Activated CD4-positive, CD25-positive, alpha-beta regulatory T cell (primary cell): ENCODE measurements around the gene PTPRM.

Experiments
- DNase-seq, 4 experiments: peaks; one replicate each; lab custom pipeline; 2025; lab: John Stamatoyannopoulos, UW

PTPRM gene

GRCh38 chr18:7629416-7629815, 62.3 kb downstream of the PTPRM start:
- DNase-seq: no peak

GRCh38 chr18:7630731-7631442, 63.8 kb downstream of the PTPRM start:
- no peak for DNase-seq

DNA sequence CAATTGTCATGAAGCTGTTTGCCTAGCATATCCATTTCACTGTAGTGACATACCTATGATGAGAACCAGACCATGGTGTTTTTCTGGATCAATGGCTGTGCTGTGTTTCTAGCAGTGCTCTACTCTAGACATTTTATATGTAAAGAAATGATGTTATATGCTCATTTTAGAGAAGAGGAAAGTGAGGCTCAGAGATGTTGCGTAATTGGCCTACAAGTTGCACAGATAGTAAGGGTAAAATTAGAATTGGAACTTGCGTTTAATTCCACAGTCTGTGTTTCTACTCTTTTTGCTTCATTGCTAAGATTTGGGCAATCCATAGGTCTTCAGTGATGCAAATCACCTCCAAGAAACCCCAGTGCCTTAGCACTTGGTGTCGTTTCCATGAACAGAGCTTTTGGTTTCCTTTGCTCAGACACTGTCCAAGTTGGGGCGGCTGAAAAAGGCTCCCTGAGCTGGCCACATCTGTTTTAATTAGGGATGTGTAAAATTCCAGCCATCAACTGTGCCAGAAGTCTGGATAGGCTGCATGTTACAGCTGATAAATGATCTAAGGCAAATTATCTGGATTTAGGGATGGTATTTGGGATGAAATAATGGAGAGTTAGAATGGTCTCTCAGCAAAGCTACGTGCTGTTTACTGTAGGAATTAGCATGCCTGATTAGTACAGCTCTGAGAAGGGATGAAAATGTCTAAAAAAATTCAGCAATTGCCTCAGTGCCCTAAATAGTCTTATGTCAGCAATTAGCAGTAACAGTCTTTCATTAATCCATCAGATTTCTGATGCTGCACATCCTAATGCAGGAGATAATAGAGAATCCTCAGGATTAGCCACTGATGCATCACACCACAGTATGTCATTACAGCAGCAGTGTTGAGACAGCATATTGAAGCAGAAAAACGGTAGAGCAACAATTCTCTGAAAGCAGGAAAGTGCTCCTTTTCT, 65.3 kb downstream of the PTPRM start:
- DNase-seq: no peak

GRCh38 chr18:7633171-7633570, 66.1 kb downstream of the PTPRM start:
- no peak for DNase-seq

DNA sequence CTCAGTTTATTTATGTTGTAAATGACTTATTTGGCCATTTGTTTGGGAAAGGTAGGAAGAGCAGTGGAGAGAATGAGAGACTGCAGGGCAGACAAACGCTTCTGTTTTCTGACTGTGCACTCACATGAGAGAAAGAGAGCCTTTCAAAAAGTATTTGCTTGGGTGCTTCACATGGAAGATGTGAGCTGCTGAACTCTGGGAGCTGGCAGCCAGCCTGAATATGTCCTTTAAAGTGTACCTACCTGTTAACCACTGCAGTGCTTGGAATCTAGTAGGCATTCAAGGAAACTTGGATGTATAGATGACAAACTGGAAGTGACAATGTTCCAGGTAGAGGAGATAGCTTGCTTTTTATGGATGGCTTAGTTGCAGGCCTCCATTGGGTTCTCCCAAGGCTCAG, 68.8 kb downstream of the PTPRM start:
- no peak for DNase-seq

GRCh38 chr18:7637269-7637668, 70.2 kb downstream of the PTPRM start:
- no peak for DNase-seq

DNA sequence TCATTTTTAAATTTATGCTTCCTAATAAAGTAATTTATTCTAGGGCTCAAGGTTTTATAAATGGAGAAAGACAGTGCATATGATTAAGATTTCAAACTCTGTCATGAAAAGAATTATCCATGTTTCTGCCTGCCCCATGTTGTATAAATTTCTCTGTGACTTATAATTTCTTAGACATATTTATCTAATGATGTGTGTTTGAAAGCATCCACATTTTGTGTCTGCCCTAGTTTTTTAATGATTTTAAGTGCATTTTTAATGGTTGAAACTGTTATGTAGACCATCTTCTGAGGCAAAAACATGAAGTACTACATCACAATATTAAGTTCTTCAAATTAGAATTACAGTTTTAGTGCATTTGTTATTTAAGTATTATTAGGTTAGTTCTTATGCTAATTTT, 71.2 kb downstream of the PTPRM start:
- no peak for DNase-seq

GRCh38 chr18:7641813-7642212, 74.7 kb downstream of the PTPRM start:
- DNase-seq: no peak

- no peak for DNase-seq
These were observed 75.3 kb downstream of the PTPRM start for GRCh38 chr18:7642331-7642890.

- no peak for DNase-seq
These were observed 78.6 kb downstream of the PTPRM start for GRCh38 chr18:7645756-7646155.

GRCh38 chr18:7646174-7646886, 79.2 kb downstream of the PTPRM start:
- no peak for DNase-seq

DNA sequence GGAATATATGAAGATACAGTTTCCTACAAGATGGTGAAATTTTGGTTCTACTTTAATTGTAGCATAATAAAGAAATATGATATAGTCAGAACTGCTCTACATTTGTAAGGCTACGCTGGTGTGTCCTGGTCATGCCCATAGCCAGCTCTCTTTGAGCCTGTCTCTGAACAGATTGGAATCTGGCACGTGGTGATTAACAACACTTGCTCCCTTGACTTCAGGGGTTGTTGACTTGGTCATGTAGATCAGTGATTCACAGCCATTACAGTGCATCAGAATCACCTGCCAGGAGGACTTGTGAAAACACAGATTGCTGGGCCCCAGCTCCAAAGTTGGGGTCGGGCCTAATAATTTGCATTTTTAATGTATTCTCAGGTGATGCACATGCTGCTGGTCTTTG, 80.4 kb downstream of the PTPRM start:
- DNase-seq: no peak

DNA sequence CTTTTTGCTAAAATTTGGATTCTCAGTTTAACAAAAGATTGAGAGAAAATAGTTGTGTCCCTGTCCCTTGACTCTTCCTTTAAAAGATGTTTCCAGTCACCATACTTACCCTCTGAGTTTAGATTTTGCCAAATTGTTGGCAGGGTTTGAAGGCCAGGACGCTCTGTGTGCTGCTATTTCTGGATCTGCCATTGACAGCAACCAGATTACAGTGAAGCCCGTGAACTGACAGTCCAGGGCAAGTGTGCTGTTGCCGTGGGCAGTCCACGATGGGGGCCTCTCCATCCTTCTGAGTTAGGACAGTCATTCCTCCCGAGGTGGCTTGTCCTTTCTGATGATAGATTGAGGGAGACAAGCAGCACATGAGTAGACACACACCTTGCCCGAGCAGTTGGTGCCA, 89.9 kb downstream of the PTPRM start:
- no peak for DNase-seq

- no peak for DNase-seq
These were observed 90.8 kb downstream of the PTPRM start for GRCh38 chr18:7657937-7658336.

GRCh38 chr18:7658701-7659100, 91.6 kb downstream of the PTPRM start:
- DNase-seq: no peak

DNA sequence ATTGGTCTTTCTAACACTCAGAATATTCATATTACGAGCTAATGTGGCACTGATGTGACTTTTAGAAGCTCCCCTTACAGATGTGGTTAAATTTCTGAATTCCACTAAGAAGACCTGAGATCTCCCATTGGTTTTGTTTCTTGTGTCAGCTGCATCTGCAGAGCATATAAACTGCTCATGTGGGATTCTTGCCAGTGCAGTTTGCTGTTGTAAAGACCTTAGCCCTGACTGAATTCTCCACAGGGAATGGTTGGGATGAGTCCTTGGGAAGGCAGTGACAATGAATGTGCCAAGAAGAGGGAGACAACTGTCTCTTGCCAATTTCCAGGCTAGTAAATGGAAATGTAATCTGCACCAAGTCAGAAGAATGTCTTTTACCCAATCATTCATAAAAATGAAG, 94.1 kb downstream of the PTPRM start:
- no peak for DNase-seq

- DNase-seq: no peak
These were observed 95.8 kb downstream of the PTPRM start for GRCh38 chr18:7662866-7663265.

DNA sequence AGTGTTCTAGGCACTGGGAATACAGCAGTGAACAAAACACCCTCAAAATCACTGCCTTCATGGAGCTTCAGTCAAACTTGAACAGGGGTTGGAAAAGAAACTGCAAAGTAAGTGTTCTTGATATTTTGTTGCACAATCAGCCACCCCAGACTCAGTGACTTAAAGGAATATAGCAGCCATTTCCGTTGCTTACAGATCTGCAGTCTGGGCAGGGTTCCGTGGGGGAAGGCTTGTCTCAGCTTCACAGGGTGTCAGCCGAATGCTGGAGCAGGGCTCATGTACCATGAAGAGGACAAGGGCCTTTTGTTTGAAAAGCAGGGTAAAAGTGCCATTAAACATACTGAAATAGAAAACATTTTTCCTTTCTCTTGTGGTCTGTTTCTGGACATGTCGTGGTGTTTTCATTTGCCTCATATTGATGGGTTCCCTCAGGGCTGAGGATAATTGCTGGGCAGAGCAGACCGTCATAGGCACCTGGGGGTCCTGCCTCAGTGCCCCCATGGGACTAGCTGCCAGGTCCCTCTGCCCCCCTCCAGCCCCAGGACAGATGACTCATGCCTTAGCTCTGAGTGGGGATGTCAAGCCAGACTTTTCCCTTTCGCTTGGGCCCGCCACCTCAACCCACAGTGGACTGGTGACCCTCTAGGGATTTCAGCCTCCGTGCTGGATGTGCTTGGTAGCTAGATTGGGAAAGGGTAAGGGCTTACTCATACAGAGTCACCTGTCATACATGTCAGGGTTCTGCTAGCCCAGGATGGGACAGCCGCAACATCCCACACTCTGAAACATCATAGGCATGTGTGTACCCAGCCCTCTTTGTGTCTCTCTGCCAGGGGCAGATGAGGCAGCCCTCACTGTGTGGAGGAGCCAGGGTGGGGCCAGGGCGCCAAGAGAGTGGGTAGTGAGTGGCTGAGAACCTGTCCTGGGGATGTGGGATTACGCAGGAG, 96.5 kb downstream of the PTPRM start:
- DNase-seq: no peak

GRCh38 chr18:7666195-7666776, 99.2 kb downstream of the PTPRM start:
- no peak for DNase-seq

DNA sequence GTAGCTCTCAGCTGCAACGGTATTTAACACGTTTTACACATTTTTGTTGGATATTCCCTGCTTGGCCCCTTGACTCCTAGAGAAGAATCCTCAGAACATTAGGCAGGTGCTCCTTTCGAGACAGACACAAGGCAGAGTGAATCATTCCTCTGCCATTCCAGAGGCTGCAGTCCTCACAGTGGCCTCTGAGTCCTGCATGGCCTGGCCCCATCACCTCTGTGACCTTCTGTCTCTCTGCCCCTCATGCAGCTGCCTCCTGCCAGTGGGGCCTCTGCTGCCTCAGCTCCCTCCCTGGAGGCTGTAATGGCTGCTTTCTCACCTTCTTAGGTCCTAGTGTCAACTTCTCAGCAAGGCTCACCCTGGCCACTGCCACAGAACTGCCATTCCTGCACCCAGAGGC, 101.3 kb downstream of the PTPRM start:
- DNase-seq: no peak

DNA sequence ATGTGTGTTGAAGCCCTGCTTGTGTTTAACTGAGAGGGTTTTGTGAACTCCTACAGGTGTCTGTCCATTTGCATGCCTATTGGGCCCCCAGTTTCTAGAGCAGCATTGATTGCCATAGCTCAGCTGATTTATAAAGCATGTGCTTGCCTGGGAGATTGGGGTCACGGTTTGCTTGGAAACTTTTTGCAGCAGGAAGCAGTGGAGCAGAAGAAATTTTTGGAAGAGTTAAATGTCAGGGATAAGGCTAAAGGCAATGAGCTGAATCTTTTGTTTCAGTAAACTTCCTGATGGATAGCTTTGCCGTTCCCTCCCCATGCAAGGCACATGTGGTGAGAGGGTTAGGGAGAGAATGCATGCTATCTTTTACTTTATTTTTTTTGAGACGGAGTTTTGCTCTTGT, 102.2 kb downstream of the PTPRM start:
- no peak for DNase-seq
